Measurements from ENCODE around the gene PGGT1B. TPM values are rescaled to one million over a fixed set of nuclear protein-coding genes. Genes with fewer than 3 reads are reported as not detected.

PGGT1B gene
- total RNA-seq, 1 experiment from 2014 or later = 37.7 TPM

GRCh38 chr5:115193295-115193694 is 69.4 kb downstream of the PGGT1B start:
- Histone ChIP-seq H3K4me3 (ENCODE audit: low read depth in 2 of 2, low read length in 2 of 2) (no peak overlapping the region), H3K36me3 (ENCODE audit: control insufficient read depth, insufficient read depth, low read length) (no peaks in the 10 kb centered on the region), H3K27ac (ENCODE audit: low read length) (no peak overlapping the region), H3K27me3 (ENCODE audit: control insufficient read depth, insufficient read depth, low read length) (no peaks in the 10 kb centered on the region), H3K9me3 (ENCODE audit: control insufficient read depth, insufficient read depth, low read depth, low read length) (no peaks in the 10 kb centered on the region), H3K4me1 (ENCODE audit: control insufficient read depth, insufficient read depth, low read length) (no peaks in the 10 kb centered on the region)
- ChIA-PET CTCF (no interaction called here), POLR2A (no interaction called here)
- no peak for DNase-seq (ENCODE audit: low read depth, low spot score)
- BruUV-seq (replicated peaks) = no TSS peak
- no peak for ATAC-seq
- in situ Hi-C loops (cut with HindIII; ENCODE audit: low pct_unique_long_range_greater_than_20kb, low sequenced_read_pairs) = no loop called here
- TF ChIP-seq CTCF (IDR thresholded peaks at IDR 0.05) (no peak), POLR2AphosphoS5 (IDR thresholded peaks at IDR 0.05; ENCODE audit: low read depth, low read length) (no peak), REST (IDR thresholded peaks at IDR 0.05; ENCODE audit: insufficient read depth in 1 of 2, low read depth in 2 of 2, low read length in 1 of 2) (no peak), TCF7L2 (IDR thresholded peaks at IDR 0.05; ENCODE audit: low read depth, low read length) (no peak), SIN3A (IDR thresholded peaks at IDR 0.05; ENCODE audit: borderline replicate concordance, insufficient read depth, low read depth, low read length) (no peak)
- intact Hi-C loops (cut with micrococcal nuclease; ENCODE audit: unreplicated experiment) = no loop called here

- intact Hi-C loops (cut with micrococcal nuclease; ENCODE audit: unreplicated experiment) = no loop called here
- Histone ChIP-seq H3K27me3 (ENCODE audit: control insufficient read depth, insufficient read depth, low read length) (no peaks in the 10 kb centered on the region), H3K27ac (ENCODE audit: low read length) (no peak overlapping the region), H3K4me1 (ENCODE audit: control insufficient read depth, insufficient read depth, low read length) (no peaks in the 10 kb centered on the region), H3K4me3 (ENCODE audit: low read depth in 2 of 2, low read length in 2 of 2) (no peak overlapping the region), H3K9me3 (ENCODE audit: control insufficient read depth, insufficient read depth, low read depth, low read length) (no peaks in the 10 kb centered on the region), H3K36me3 (ENCODE audit: control insufficient read depth, insufficient read depth, low read length) (no peaks in the 10 kb centered on the region)
- in situ Hi-C loops (cut with HindIII; ENCODE audit: low pct_unique_long_range_greater_than_20kb, low sequenced_read_pairs) = no loop called here
- DNase-seq (ENCODE audit: low read depth, low spot score) (no peak), ATAC-seq (no peak)
- BruUV-seq (replicated peaks) = no TSS peak
- CTCF ChIA-PET = no interaction called here
- TF ChIP-seq TCF7L2 (IDR thresholded peaks at IDR 0.05; ENCODE audit: low read depth, low read length) = no peak
- TF ChIP-seq POLR2AphosphoS5 (IDR thresholded peaks at IDR 0.05; ENCODE audit: low read depth, low read length) = no peak
- TF ChIP-seq SIN3A (IDR thresholded peaks at IDR 0.05; ENCODE audit: borderline replicate concordance, insufficient read depth, low read depth, low read length) = no peak
- no peak for TF ChIP-seq REST (IDR thresholded peaks at IDR 0.05; ENCODE audit: insufficient read depth in 1 of 2, low read depth in 2 of 2, low read length in 1 of 2)
- TF ChIP-seq CTCF (IDR thresholded peaks at IDR 0.05) = no peak
- POLR2A ChIA-PET = no interaction called here
Measured at GRCh38 chr5:115192098-115192497, 70.6 kb downstream of the PGGT1B start.

All from Panc1 (cell line).